Endothelial cell (in vitro differentiated cells): Measurements from ENCODE around the gene OLFML2A. TPM values are rescaled to one million over a fixed set of nuclear protein-coding genes. Genes with fewer than 3 reads are reported as not detected.

ENCODE experiments used
- DNase-seq: peaks from one replicate; pipeline ENCODE4 v3.0.0; 2021; ENCODE audit warnings: low spot score
- H3K27ac Mint-ChIP-seq: one replicate; pipeline ENCODE4 v1.8.0; 2021; ENCODE audit warnings: mixed read lengths, inconsistent platforms; ENCODE audit not compliant: unreplicated experiment
- H3K27me3 Mint-ChIP-seq: one replicate; pipeline ENCODE4 v1.8.0; 2021; ENCODE audit warnings: mild to moderate bottlenecking, moderate library complexity, mixed read lengths, inconsistent platforms; ENCODE audit not compliant: unreplicated experiment
- H3K36me3 Mint-ChIP-seq: one replicate; pipeline ENCODE4 v1.8.0; 2021; ENCODE audit warnings: mild to moderate bottlenecking, low read depth, mixed read lengths, inconsistent platforms; ENCODE audit not compliant: unreplicated experiment
- H3K4me1 Mint-ChIP-seq: one replicate; pipeline ENCODE4 v1.8.0; 2021; ENCODE audit warnings: mild to moderate bottlenecking, mixed read lengths, inconsistent platforms; ENCODE audit not compliant: unreplicated experiment
- H3K4me3 Mint-ChIP-seq: one replicate; pipeline ENCODE4 v1.8.0; 2021; ENCODE audit warnings: mild to moderate bottlenecking, mixed read lengths, inconsistent platforms; ENCODE audit not compliant: unreplicated experiment
- H3K9me3 Mint-ChIP-seq: one replicate; pipeline ENCODE4 v1.8.0; 2021; ENCODE audit warnings: mixed read lengths, inconsistent platforms; ENCODE audit not compliant: unreplicated experiment
- total RNA-seq: library from RNA; stranded (reverse); fragmentation: NEBNext Ultra II Directional; extraction: Animal tissue kit (Norgen Biotek cat#: 25700); gene quantifications from one replicate; pipeline ENCODE4 v1.2.1, GENCODE V29; 2021; ENCODE audit not compliant: unreplicated experiment
- TF ChIP-seq, protein P1 (sequence below): fragments of 200-600 bp; sonication (generic); IDR thresholded peaks from one replicate; pipeline ENCODE4 v1.5.0; 2021; ENCODE audit warnings: antibody characterized with exemption; ENCODE audit not compliant: unreplicated experiment

OLFML2A gene
- total RNA-seq, 1 donor from 2014 or later, result 18.2 TPM

DNA sequence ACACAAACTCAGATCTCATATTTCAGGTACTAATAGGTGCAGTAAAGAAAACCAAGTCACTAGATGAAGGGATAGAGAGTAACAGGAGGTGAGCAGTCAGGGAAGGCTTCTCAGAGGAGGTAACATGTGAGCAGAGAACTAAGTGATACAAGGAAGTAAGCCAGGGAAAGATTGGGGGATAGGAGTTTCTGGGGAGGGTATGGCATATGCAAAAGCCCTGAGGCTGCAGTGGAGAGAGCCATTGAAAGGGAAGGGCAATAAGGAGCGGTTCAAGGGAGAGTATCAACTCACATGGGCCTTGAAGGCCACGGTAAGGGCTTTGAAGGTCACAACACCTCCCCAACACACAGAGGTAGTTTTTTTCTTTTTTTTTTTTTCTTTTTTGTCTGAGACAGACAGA, 6.9 kb downstream of the OLFML2A start:
- Mint-ChIP-seq H3K4me3 (no peak overlapping the region), H3K4me1 (peaks cover 9% of the 10 kb centered on the region), H3K36me3 (no peaks in the 10 kb centered on the region), H3K27ac (no peak overlapping the region), H3K27me3 (peaks cover 2% of the 10 kb centered on the region), H3K9me3 (no peaks in the 10 kb centered on the region)
- TF ChIP-seq, protein P1, sequence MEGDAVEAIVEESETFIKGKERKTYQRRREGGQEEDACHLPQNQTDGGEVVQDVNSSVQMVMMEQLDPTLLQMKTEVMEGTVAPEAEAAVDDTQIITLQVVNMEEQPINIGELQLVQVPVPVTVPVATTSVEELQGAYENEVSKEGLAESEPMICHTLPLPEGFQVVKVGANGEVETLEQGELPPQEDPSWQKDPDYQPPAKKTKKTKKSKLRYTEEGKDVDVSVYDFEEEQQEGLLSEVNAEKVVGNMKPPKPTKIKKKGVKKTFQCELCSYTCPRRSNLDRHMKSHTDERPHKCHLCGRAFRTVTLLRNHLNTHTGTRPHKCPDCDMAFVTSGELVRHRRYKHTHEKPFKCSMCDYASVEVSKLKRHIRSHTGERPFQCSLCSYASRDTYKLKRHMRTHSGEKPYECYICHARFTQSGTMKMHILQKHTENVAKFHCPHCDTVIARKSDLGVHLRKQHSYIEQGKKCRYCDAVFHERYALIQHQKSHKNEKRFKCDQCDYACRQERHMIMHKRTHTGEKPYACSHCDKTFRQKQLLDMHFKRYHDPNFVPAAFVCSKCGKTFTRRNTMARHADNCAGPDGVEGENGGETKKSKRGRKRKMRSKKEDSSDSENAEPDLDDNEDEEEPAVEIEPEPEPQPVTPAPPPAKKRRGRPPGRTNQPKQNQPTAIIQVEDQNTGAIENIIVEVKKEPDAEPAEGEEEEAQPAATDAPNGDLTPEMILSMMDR, result no peak
- DNase-seq, result no peak

DNA sequence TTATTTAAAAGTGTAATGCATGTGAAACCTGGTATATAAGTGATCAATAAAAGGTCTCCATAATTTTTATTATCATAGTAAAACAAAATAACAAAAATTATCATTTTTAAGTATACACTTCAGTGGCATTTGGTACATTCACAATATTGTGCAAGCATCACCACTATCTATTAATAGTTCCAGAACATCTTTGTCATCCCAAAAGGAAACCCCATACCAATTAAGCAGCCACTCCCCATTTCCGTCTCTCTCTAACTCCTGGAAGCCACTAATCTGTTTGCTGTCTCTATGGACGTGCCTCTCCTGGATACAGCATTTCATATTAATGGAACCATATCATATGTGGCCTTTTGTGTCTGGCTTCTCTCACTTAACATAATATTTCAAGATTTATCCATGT, 7.6 kb downstream of the OLFML2A start:
- H3K4me3 Mint-ChIP-seq, result no peak overlapping the region
- no peak overlapping the region for H3K27ac Mint-ChIP-seq
- no peaks in the 10 kb centered on the region for H3K9me3 Mint-ChIP-seq
- H3K36me3 Mint-ChIP-seq, result no peaks in the 10 kb centered on the region
- peaks cover 4% of the 10 kb centered on the region for H3K4me1 Mint-ChIP-seq
- H3K27me3 Mint-ChIP-seq, result peaks cover 2% of the 10 kb centered on the region
- no peak for DNase-seq
- TF ChIP-seq, protein P1, result no peak

DNA sequence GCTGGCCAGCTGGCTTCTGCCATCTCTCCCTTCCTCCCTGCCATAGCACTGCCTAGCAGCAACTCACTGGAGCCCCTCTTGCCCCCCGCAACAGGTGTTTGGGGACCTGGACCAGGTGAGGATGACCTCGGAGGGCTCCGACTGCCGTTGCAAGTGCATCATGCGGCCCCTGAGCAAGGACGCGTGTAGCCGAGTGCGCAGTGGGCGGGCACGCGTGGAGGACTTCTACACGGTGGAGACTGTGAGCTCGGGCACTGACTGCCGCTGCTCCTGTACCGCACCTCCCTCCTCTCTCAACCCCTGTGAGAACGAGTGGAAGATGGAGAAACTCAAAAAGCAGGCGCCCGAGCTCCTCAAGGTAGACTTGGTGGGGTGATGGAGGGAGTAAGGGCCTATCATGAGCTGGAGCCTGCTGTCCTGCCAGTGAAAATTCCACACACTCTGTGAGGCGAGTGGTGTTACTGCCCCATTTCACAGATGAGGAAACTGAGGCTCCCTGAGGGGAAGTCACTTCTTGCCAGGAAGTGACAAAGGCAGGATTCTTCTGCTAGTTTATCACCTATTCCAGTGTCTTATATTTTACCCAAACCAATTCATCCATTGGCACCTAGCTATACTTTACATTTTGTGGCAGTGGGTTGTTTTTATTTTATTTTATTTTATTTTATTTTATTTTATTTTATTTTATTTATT, 10.1 kb downstream of the OLFML2A start:
- Mint-ChIP-seq H3K4me3 (no peak overlapping the region), H3K4me1 (peaks cover 4% of the 10 kb centered on the region), H3K27me3 (peaks cover 2% of the 10 kb centered on the region), H3K27ac (no peak overlapping the region), H3K36me3 (no peaks in the 10 kb centered on the region), H3K9me3 (no peaks in the 10 kb centered on the region)
- TF ChIP-seq, protein P1, result no peak
- no peak for DNase-seq

DNA sequence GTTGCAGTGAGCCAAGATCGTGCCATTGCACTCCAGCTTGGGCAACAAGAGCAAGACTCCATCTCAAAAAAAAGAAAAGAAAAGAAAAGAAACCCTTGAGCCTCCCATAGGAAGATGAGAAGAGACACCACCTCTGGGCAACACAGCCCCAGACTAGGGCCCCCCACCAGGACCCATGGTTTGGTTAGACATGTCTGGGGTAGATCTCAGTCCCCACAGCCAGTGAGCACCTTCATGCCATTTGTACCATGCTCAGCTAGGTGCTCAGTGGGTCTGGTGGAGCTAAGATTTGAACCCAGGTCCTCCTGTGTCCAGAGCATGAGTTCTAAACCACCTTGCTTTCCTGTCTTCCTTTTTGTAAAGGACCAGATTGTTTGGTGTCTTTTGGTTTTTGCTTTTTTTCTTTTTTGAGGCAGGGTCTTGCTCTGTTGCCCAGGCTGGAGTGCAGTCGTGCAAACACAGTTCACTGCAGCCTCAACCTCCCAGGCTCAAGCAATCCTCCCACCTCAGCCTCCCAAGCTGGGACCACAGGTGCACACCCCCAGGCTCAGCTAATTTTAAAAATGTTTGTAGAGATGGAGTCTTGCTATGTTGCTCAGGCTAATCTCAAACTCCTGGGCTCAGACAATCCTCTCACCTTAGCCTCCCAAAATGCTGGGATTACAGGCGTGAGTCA, 11.7 kb downstream of the OLFML2A start:
- DNase-seq, result no peak

More for the DNA sequence above, 11.7 kb downstream of the OLFML2A start:
- H3K27ac Mint-ChIP-seq, result no peak overlapping the region
- H3K4me3 Mint-ChIP-seq, result no peak overlapping the region
- no peaks in the 10 kb centered on the region for H3K9me3 Mint-ChIP-seq
- no peaks in the 10 kb centered on the region for H3K36me3 Mint-ChIP-seq
- H3K4me1 Mint-ChIP-seq, result peaks cover 9% of the 10 kb centered on the region
- TF ChIP-seq, protein P1, result no peak
- H3K27me3 Mint-ChIP-seq, result peaks cover 5% of the 10 kb centered on the region
